Astrocyte of the spinal cord (primary cell): ENCODE data around the gene DLG4.

Experiments used
- DNase-seq: peaks from one replicate; pipeline ENCODE4 v3.0.0; 2011; ENCODE audit warnings: low read depth, low spot score
- H3K4me3 ChIP-seq: 2 replicates; pipeline ENCODE4 v1.5.1; 2011; ENCODE audit warnings: low read depth, mild to moderate bottlenecking, low read length, moderate library complexity
- in situ Hi-C: cut with HindIII; loops from 2 replicates; pipeline ENCODE4 v1.10.0; 2017; ENCODE audit warnings: low sequenced_read_pairs
- TF ChIP-seq, protein P1 (sequence below): IDR thresholded peaks from 2 replicates; pipeline ENCODE4 v1.5.1; 2012; ENCODE audit warnings: low read depth, mild to moderate bottlenecking, low read length, inconsistent platforms

The DLG4 gene

DNA sequence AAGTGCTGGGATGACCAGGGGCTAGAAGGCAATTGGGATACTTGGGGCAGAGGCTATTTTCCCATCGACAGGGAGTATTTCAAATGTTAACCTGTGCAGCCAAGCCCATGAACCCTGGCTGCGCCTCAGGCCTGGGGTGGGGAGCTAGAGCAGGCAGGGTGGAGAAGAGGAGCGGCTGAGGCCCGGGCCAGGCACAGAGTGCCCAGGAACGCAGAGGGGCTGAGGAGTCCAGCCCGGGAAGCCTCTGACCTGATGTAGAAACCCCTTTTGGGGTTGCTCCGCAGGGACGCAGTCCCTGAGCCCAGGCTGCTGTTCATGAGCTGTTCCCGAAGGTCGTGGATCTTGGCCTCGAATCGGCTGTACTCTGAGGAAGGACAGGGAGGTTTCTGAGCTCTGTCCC is 23.7 kb downstream of the DLG4 start:
- TF ChIP-seq, protein P1, sequence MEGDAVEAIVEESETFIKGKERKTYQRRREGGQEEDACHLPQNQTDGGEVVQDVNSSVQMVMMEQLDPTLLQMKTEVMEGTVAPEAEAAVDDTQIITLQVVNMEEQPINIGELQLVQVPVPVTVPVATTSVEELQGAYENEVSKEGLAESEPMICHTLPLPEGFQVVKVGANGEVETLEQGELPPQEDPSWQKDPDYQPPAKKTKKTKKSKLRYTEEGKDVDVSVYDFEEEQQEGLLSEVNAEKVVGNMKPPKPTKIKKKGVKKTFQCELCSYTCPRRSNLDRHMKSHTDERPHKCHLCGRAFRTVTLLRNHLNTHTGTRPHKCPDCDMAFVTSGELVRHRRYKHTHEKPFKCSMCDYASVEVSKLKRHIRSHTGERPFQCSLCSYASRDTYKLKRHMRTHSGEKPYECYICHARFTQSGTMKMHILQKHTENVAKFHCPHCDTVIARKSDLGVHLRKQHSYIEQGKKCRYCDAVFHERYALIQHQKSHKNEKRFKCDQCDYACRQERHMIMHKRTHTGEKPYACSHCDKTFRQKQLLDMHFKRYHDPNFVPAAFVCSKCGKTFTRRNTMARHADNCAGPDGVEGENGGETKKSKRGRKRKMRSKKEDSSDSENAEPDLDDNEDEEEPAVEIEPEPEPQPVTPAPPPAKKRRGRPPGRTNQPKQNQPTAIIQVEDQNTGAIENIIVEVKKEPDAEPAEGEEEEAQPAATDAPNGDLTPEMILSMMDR, result no peak
- in situ Hi-C loops, result no loop called here
- H3K4me3 ChIP-seq, result no peak overlapping the region
- no peak for DNase-seq

DNA sequence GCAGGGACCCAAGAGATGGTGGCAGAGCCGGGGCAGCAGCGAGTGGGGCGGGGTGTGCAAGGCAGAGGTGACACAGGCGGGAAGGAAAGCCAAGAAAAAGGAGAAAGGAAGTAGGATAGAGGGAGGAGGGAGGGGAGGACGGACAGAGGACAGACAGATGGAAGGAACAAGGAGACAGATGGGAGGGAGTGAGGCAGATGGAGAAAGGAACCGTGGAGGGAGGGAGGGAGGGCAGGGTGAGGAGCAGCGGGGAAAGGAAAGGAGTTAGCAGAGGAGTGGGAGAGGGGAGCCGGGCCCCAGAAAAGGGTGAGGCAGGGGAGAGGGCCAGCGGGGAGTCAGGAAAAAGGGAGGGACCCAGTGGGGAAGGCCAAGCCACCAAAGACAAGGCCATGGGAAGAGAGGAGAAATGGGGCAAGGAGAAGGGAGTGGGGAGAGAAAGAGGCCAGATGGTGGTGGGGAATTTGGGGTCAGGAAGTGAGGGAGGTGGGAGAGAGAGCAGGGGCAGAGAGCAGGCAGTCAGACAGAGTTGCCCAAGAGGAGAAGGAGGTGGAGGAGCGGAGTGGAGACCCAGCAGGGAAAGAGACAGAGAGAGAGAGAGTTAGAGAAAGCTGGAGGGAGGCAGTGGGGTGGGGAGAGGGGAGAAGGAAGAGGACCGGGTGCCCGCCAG is 27.2 kb downstream of the DLG4 start:
- no peak overlapping the region for H3K4me3 ChIP-seq
- in situ Hi-C loops, result no loop called here
- no peak for DNase-seq
- TF ChIP-seq, protein P1, result no peak

DNA sequence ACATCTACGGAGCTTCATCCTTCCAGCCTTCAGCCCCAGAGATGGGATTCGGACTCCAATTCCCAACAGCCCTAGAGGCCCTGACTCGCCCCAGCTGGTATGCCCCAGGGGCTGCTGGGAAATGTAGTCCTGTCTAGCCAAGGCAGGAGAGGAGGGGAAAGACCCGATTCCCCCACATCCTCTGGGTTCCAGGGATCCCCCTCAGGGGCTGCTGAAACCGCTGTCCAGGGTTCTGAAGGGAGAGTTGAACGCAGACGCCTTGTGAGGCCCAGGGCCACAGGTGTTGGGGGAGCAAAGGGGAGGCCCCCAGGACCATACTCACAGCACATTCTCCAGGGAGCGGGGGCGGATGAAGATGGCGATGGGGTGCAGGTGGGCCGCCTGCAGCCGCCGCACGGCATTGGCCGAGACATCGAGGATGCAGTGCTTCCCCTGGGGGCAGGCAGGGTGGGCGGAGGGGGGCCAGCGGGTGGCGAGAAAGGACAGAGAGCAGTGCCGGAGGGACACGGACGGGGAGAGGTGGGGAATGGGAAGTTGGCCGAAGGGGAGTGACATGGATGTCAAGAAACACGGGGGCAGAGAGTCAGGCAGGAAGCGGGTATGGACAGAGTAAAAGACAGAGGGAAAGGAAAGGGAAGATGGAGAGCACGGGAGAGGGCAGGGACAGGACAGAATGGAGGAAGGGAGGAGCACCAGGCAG is 27.9 kb downstream of the DLG4 start:
- in situ Hi-C loops, result no loop called here
- TF ChIP-seq, protein P1, result no peak
- no peak overlapping the region for H3K4me3 ChIP-seq
- DNase-seq, result no peak

DNA sequence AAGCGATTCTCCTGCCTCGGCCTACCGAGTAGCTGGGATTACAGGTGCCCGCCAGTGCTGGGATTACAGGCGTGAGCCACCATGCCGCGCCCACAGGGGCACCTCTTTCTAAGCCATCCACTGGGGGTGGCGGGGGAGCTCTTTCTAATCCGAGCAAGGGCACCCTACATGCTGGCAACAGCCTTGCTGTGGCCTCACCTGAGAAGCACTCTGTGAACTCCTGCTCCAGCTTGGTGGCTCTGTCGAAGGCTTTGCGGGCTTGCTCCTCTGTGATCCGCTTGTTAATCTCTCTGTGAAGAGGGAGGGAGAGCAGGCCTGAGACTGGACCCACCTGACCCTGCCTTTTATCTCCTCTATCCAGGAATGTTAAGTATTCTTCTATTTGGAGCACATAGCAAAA is 28.6 kb downstream of the DLG4 start:
- TF ChIP-seq, protein P1, result no peak
- H3K4me3 ChIP-seq, result no peak overlapping the region
- in situ Hi-C loops, result no loop called here
- DNase-seq, result no peak

DNA sequence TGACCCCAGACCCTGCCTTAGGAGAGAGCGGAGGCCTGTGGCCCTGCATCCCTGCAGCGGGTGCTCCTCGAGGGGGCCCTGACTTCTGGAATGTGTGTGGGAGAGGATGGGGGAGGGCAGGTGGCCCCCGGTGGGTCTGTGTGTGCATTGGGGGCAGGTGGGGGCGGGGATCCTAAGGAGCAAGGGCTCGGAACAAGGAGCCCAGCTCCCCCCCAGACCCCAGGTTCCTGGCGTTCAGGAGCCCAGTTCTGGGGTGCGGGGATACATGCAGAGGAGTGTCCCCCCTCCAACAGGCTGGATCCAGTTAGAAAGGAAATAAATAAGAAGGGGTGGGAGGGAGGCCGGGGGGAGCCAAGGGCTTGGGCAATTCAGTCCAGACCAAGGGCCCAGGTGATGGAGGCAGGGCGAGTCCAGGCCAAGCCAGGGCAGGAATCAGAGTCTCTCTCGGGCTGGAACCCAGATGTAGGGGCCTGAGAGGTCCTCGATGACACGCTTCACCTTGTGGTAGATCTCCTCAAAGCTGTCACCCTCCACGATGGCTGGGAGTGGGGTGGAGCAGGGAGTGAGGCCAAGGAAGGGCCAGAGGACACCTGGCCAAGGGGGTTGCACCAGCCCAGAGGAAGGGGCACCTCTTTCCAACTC is 29.2 kb downstream of the DLG4 start:
- in situ Hi-C loops, result no loop called here
- DNase-seq, result no peak
- TF ChIP-seq, protein P1, result no peak
- no peak overlapping the region for H3K4me3 ChIP-seq

DNA sequence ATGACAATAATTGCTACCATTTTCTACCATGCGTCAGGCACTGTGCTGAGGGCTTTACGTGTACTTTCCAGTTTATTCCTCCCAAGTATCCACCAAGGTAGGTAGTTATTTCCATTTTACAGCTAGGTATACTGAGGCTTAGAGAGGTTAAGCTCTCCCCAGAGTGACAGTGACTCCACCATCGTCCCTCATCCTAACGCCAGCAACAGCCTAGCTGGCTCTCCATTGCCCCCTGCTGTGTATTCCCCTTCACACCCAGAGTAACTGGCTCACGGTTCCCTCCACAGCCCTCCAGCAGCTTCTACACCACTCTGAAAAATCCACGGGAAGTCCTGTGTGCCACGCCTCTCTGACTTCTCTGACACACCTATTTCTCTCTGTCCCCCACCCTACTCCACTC is 33.4 kb downstream of the DLG4 start:
- DNase-seq, result no peak
- H3K4me3 ChIP-seq, result no peak overlapping the region
- in situ Hi-C loops, result no loop called here
- TF ChIP-seq, protein P1, result peak; percentile 15
